ENCODE measurements around the gene PDE9A. TPM values are rescaled to one million over a fixed set of nuclear protein-coding genes. Genes with fewer than 3 reads are reported as not detected.

Gene PDE9A
- total RNA-seq, 1 experiment from 2014 or later, result 31.9 TPM

DNA sequence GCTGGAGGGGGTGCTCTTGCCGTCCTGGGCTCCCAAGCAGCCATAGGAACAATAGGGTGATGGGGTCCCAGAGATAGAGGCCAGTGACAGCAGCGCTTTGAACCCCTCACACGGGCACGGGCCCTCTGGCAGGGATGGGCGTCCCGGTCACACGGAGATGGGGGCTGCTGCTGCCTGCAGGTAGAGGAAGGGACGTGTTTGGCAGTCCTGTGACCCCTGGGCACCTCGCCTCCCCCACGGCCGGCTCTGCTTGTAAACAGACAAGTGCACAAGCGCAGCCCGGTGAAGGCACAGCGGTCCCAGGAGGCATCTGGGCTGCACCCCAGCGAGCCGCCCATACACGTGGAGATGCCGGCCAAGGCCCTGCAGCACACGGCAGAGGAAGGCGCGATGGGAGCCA is 36.5 kb upstream of the PDE9A start:
- Mint-ChIP-seq H3K9me3 (peaks cover 3% of the 10 kb centered on the region in 2 experiments; a peak in 3 of 5 replicates), H3K4me3 (no peak overlapping the region), H3K27me3 (ENCODE audit: low read depth) (peaks cover 46% of the 10 kb centered on the region), H3K36me3 (ENCODE audit: insufficient read depth in 1 of 3, low read depth in 3 of 3) (no peaks in the 10 kb centered on the region), H3K27ac (no peak overlapping the region), H3K4me1 (peaks cover 12 to 14% of the 10 kb centered on the region in 2 experiments)
- H3K79me2 ChIP-seq (ENCODE audit: insufficient read depth, low read length), result no peaks in the 10 kb centered on the region
- no peak overlapping the region for H3K4ac ChIP-seq (ENCODE audit: low read depth, low read length)
- no peak overlapping the region for H3K9ac ChIP-seq (ENCODE audit: extremely low read depth, insufficient read length, low read length)
- no peak overlapping the region for H3K56ac ChIP-seq (ENCODE audit: insufficient read length, low read depth, low read length)
- H3K27ac ChIP-seq (ENCODE audit: insufficient read length, low read depth, low read length), result no peak overlapping the region
- H3K23ac ChIP-seq (ENCODE audit: insufficient read length, low read depth, low read length), result no peak overlapping the region
- H2BK5ac ChIP-seq (ENCODE audit: insufficient read length, low read length), result no peak overlapping the region
- no peaks in the 10 kb centered on the region for H3K4me1 ChIP-seq (ENCODE audit: insufficient read depth, low read length)
- no peak overlapping the region for H3K18ac ChIP-seq (ENCODE audit: insufficient read length, low read depth, low read length)
- no peak overlapping the region for H2BK20ac ChIP-seq (ENCODE audit: low read depth, low read length, poor library complexity, severe bottlenecking)
- TF ChIP-seq, protein P1, sequence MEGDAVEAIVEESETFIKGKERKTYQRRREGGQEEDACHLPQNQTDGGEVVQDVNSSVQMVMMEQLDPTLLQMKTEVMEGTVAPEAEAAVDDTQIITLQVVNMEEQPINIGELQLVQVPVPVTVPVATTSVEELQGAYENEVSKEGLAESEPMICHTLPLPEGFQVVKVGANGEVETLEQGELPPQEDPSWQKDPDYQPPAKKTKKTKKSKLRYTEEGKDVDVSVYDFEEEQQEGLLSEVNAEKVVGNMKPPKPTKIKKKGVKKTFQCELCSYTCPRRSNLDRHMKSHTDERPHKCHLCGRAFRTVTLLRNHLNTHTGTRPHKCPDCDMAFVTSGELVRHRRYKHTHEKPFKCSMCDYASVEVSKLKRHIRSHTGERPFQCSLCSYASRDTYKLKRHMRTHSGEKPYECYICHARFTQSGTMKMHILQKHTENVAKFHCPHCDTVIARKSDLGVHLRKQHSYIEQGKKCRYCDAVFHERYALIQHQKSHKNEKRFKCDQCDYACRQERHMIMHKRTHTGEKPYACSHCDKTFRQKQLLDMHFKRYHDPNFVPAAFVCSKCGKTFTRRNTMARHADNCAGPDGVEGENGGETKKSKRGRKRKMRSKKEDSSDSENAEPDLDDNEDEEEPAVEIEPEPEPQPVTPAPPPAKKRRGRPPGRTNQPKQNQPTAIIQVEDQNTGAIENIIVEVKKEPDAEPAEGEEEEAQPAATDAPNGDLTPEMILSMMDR (conservative IDR thresholded peaks at IDR 0.05), result no peak
- no peak overlapping the region for H2AFZ ChIP-seq (ENCODE audit: low read length)
- H4K20me1 ChIP-seq (ENCODE audit: control insufficient read depth, insufficient read depth, insufficient read length), result peaks cover 3% of the 10 kb centered on the region
- no peaks in the 10 kb centered on the region for H3K79me1 ChIP-seq (ENCODE audit: insufficient read depth, low read depth, low read length, poor library complexity, severe bottlenecking)
- H2AK5ac ChIP-seq (ENCODE audit: insufficient read length, low read length), result no peak overlapping the region
- no peaks in the 10 kb centered on the region for H3K27me3 ChIP-seq (ENCODE audit: insufficient read depth, low read length)
- DNase-seq, result no peak
- H2BK15ac ChIP-seq (ENCODE audit: low read depth, low read length), result no peak overlapping the region
- H2BK12ac ChIP-seq (ENCODE audit: insufficient read length, low read depth, low read length), result no peak overlapping the region
- no peak overlapping the region for H3K14ac ChIP-seq (ENCODE audit: insufficient read depth, low read length)
- no peaks in the 10 kb centered on the region for H3K23me2 ChIP-seq (ENCODE audit: insufficient read length, low read depth, low read length, poor library complexity, severe bottlenecking)
- H4K8ac ChIP-seq (replicated peaks; ENCODE audit: insufficient read length, low read depth, low read length), result no peak overlapping the region
- H3T11ph ChIP-seq (ENCODE audit: low read length), result no peak overlapping the region
- no peak overlapping the region for H3K4me2 ChIP-seq (ENCODE audit: insufficient read depth, insufficient read length, low read length)
- WGBS (ENCODE audit: extremely low coverage, insufficient read length, low lambda C conversion rate), result no CpG with 5 or more reads among the region's 21 CpGs
- H2BK120ac ChIP-seq (ENCODE audit: low read depth, low read length, poor library complexity, severe bottlenecking), result no peak overlapping the region
- H4K91ac ChIP-seq (ENCODE audit: insufficient read length, low read depth, low read length), result no peak overlapping the region
- no peaks in the 10 kb centered on the region for H3K9me3 ChIP-seq (ENCODE audit: control insufficient read depth, low read depth, low read length)
- no peak overlapping the region for H4K5ac ChIP-seq (ENCODE audit: insufficient read length, low read depth, low read length)
